Nephron progenitor cell (in vitro differentiated cells): ENCODE measurements around the gene TMEM271.

ENCODE experiments used
- DNase-seq: peaks from one replicate; pipeline ENCODE4 v3.0.0; 2021
- H3K27ac Mint-ChIP-seq: 2 replicates; pipeline ENCODE4 v1.8.0; 2021; ENCODE audit warnings: mild to moderate bottlenecking, moderate library complexity, mixed read lengths
- H3K27me3 Mint-ChIP-seq: 2 replicates; pipeline ENCODE4 v1.8.0; 2021; ENCODE audit warnings: mild to moderate bottlenecking, low read depth, mixed read lengths; ENCODE audit not compliant: poor library complexity
- H3K36me3 Mint-ChIP-seq: 2 replicates; pipeline ENCODE4 v1.8.0; 2021; ENCODE audit warnings: low read depth, mixed read lengths
- H3K4me1 Mint-ChIP-seq: 2 replicates; pipeline ENCODE4 v1.8.0; 2021; ENCODE audit warnings: mixed read lengths
- H3K4me3 Mint-ChIP-seq: 2 replicates; pipeline ENCODE4 v1.8.0; 2021; ENCODE audit warnings: mild to moderate bottlenecking, moderate library complexity, mixed read lengths
- H3K9me3 Mint-ChIP-seq: 2 replicates; pipeline ENCODE4 v1.8.0; 2021; ENCODE audit warnings: mild to moderate bottlenecking, moderate library complexity, mixed read lengths
- TF ChIP-seq, protein P1 (sequence below): fragments of 200-600 bp; sonication (generic); IDR thresholded peaks from 2 replicates; pipeline ENCODE4 v1.5.0; 2021; ENCODE audit warnings: antibody characterized with exemption

The TMEM271 gene

DNA sequence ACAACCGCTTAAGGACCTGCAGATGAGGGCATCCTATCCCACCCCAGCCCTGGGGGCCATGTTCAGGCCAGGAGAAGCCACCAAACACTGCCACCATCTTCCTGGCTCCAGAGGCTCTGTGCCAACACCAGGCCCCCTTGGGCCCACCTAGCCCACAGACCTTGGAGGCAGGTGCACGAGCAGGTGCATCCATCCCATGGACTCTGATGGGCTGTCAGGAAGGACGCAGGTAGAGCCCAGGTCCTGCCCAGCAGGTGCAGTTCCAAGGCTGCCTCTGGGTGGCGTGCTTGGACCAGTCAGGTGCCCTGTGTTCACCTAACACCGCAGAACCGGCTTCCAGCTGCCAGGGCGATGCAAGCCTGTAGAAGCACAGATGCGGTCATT is 26.5 kb upstream of the TMEM271 start:
- TF ChIP-seq, protein P1, sequence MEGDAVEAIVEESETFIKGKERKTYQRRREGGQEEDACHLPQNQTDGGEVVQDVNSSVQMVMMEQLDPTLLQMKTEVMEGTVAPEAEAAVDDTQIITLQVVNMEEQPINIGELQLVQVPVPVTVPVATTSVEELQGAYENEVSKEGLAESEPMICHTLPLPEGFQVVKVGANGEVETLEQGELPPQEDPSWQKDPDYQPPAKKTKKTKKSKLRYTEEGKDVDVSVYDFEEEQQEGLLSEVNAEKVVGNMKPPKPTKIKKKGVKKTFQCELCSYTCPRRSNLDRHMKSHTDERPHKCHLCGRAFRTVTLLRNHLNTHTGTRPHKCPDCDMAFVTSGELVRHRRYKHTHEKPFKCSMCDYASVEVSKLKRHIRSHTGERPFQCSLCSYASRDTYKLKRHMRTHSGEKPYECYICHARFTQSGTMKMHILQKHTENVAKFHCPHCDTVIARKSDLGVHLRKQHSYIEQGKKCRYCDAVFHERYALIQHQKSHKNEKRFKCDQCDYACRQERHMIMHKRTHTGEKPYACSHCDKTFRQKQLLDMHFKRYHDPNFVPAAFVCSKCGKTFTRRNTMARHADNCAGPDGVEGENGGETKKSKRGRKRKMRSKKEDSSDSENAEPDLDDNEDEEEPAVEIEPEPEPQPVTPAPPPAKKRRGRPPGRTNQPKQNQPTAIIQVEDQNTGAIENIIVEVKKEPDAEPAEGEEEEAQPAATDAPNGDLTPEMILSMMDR = peak; percentile 75

DNA sequence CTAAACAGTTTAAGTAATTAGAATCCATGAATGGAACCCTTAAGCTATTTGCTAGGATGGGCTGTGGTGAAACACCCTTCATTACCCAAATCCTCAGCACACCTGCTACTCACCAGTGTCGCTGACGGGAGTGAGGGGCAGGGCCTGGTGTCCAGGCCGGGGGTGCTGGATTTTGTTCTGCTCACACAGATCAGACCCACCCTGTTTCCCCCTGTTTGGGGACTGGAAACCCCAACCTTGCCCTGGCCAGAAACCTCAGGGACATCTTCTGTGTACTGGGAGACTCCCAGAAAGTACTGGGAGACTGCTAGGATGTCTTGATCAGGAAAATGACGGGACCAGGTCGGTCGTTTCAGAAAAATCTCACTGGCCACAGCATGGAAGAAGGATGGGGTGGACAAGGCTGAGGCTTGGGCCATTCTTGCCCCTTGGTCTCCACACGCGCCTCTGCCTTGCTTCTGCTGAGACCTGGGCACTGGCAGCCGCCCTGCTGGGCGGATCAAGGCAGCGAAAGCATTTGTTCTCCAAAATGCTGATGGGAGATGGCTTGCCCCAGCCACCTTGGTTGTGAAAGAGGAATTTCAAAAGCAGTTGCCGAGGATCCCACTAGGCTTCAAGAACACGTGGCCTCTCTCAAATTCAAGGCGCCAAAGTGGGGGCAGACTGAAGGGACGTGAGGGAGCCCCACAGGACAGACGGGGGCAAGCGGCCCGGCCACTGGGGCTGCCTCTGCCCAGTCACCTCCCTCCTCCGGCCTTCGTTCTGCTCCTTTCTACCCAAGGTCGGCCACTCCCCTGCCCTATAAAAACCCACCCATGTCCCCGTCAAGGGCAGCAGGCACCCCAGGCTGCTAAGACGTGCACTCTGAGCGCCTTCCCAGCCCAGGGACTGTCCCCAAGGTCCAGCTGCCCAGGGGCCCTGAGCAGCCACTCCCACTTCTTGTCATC is 25.8 kb upstream of the TMEM271 start:
- no peak overlapping the region for H3K4me3 Mint-ChIP-seq
- peaks cover 51% of the 10 kb centered on the region for H3K27me3 Mint-ChIP-seq
- no peak for DNase-seq
- H3K9me3 Mint-ChIP-seq = no peaks in the 10 kb centered on the region
- TF ChIP-seq, protein P1 = no peak
- H3K4me1 Mint-ChIP-seq = no peaks in the 10 kb centered on the region
- no peaks in the 10 kb centered on the region for H3K36me3 Mint-ChIP-seq
- no peak overlapping the region for H3K27ac Mint-ChIP-seq

More for the DNA sequence above, 26.5 kb upstream of the TMEM271 start:
- Mint-ChIP-seq H3K9me3 (no peaks in the 10 kb centered on the region), H3K27me3 (peaks cover 49% of the 10 kb centered on the region), H3K4me1 (no peaks in the 10 kb centered on the region), H3K4me3 (no peak overlapping the region), H3K27ac (no peak overlapping the region), H3K36me3 (no peaks in the 10 kb centered on the region)
- DNase-seq = peak; percentile 88

DNA sequence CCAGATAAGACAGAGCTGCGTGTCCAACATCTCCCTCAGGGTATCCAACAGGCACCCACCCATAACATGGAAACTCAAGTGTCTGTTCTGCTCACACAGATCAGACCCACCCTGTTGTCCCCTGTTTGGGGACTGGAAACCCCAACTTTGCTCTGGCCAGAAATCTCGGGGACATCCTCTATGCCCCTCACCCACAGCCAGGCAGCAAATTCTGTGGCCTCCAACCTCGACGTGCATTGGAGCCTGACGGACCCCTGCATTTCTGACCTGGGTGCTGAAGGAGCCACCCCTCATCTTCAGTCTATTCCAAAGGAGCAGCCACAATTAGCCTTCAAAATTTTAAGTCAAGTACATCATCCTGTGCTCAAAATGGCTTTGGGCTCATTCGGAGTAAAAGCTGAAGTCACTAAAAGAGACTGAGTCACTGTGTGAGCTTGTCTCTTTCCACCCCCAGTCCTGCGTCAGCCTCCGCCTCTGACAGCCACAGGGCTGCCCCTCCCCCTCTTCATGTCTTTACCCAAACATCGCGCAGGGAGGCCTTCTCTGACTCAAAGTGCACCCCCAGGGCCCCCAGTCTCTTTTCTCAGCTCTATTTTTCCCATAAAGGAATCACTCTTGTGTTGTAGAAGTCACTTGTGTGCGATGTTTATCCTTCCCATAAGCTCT is 24.9 kb upstream of the TMEM271 start:
- Mint-ChIP-seq H3K27ac (no peak overlapping the region), H3K36me3 (no peaks in the 10 kb centered on the region), H3K27me3 (peaks cover 55% of the 10 kb centered on the region), H3K9me3 (no peaks in the 10 kb centered on the region), H3K4me3 (no peak overlapping the region), H3K4me1 (no peaks in the 10 kb centered on the region)
- no peak for DNase-seq
- TF ChIP-seq, protein P1 = no peak

DNA sequence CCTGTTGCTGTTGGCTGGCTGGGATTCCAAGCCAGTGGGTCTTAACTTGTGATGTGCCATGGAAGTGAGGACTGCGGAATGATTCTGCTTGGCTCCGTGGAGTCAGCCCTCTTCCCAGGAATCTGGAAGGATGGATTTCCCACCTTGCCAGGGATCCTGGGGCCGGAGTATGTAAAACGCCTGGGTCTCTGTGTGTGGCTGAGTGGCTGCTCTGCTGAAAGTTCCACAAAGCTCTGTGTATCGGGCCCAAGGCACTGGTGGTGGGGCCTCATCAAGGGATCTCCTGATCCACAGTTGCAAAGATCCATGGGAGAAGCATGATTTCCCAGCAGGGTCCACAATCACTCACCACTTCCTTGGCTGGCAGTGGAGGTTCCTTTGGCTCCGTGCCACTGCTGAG is 24.1 kb upstream of the TMEM271 start:
- Mint-ChIP-seq H3K27ac (no peak overlapping the region), H3K36me3 (no peaks in the 10 kb centered on the region), H3K27me3 (peaks cover 61% of the 10 kb centered on the region), H3K4me1 (no peaks in the 10 kb centered on the region), H3K4me3 (no peak overlapping the region), H3K9me3 (peaks cover 6% of the 10 kb centered on the region)
- DNase-seq = no peak
- TF ChIP-seq, protein P1 = no peak

DNA sequence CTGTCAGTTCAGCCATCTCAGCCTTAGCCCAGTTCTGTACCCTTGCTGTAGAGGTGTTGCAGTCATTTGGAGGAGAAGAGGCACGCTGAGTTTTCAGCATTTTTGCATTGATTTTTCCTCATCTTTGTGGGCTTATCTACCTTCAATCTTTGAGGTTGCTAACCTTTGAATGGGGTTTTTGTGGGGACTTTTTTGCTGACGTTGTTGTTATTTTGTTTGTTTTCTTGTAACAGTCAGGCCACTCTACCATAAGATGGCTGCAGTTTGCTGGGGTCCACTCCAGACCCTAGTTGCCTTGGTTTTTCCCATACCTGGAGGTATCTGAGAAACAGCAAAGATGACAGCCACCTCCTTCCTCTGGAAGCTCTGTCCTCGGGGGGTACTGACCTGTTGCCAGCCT is 22.8 kb upstream of the TMEM271 start:
- H3K27me3 Mint-ChIP-seq = peaks cover 69% of the 10 kb centered on the region
- H3K27ac Mint-ChIP-seq = no peak overlapping the region
- H3K9me3 Mint-ChIP-seq = peaks cover 17% of the 10 kb centered on the region
- H3K4me3 Mint-ChIP-seq = no peak overlapping the region
- no peaks in the 10 kb centered on the region for H3K36me3 Mint-ChIP-seq
- TF ChIP-seq, protein P1 = no peak
- no peaks in the 10 kb centered on the region for H3K4me1 Mint-ChIP-seq
- no peak for DNase-seq
